ENCODE data around the gene CMC2. TPM values are rescaled to one million over a fixed set of nuclear protein-coding genes. Genes with fewer than 3 reads are reported as not detected.

CMC2 gene
- total and polyA plus RNA-seq, 9 of the 15 experiments (the other 6 are each of a cell fraction or from before 2014, with no cell fraction given) = 122 to 501 (median 172) TPM

DNA sequence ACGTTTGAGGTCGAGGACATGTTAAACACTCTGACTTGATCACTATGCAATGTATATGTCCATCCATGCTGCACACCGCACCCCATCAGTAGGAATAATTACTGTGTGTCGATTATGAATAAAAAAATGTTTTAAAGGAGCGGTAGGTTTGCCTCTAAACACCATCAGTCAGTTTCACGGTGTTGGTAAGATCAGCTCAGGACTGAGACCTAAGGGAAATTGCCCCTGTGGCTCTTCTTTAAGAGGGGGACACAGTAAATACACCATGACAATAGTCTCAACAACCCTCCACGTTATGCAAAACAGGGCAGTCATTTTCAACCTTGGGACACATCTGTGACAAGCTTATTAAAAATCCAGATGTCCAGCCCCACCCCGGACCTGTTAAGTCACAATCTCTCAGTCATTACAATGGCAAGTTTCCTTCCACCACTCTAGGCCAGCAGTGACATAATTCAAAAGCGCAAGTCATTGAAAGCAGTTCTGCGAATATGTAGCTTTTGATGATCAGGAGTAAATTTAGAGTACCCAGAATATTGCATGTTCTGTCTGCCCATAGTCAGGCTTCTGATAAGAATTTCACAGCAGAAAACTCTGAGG lies 30.2 kb upstream of the CMC2 start (continued):
- TF ChIP-seq KDM4B (IDR thresholded peaks at IDR 0.05; ENCODE audit: borderline replicate concordance in 2 of 2, low read depth in 1 of 2) = no peak
- no peak for TF ChIP-seq ZNF239 (CRISPR knock-in tag; IDR thresholded peaks at IDR 0.05)
- TF ChIP-seq HDGF (IDR thresholded peaks at IDR 0.05) = no peak
- no peak for TF ChIP-seq EP400 (IDR thresholded peaks at IDR 0.05)
- TF ChIP-seq NEUROD1 (IDR thresholded peaks at IDR 0.05; ENCODE audit: borderline replicate concordance, low read depth, low read length, partially characterized antibody) = no peak
- no peak for TF ChIP-seq ZNF134 (CRISPR knock-in tag; conservative IDR thresholded peaks at IDR 0.05)
- TF ChIP-seq BRF1 (IDR thresholded peaks at IDR 0.05; ENCODE audit: borderline replicate concordance, extremely low read depth, insufficient read length) = no peak
- TF ChIP-seq TBP (optimal IDR thresholded peaks at IDR 0.05; ENCODE audit: low read depth, low read length) = no peak
- no peak for TF ChIP-seq ZNF707 (CRISPR knock-in tag; conservative IDR thresholded peaks at IDR 0.05)
- no peak for TF ChIP-seq ZFP36 (IDR thresholded peaks at IDR 0.05; ENCODE audit: low read depth, low read length, partially characterized antibody)
- TF ChIP-seq, protein P1, sequence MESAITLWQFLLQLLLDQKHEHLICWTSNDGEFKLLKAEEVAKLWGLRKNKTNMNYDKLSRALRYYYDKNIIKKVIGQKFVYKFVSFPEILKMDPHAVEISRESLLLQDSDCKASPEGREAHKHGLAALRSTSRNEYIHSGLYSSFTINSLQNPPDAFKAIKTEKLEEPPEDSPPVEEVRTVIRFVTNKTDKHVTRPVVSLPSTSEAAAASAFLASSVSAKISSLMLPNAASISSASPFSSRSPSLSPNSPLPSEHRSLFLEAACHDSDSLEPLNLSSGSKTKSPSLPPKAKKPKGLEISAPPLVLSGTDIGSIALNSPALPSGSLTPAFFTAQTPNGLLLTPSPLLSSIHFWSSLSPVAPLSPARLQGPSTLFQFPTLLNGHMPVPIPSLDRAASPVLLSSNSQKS (CRISPR knock-in tag; IDR thresholded peaks at IDR 0.05) = no peak
- no peak for TF ChIP-seq CSDE1 (IDR thresholded peaks at IDR 0.05)
- TF ChIP-seq KLF16 (IDR thresholded peaks at IDR 0.05) = no peak
- TF ChIP-seq, protein P2, sequence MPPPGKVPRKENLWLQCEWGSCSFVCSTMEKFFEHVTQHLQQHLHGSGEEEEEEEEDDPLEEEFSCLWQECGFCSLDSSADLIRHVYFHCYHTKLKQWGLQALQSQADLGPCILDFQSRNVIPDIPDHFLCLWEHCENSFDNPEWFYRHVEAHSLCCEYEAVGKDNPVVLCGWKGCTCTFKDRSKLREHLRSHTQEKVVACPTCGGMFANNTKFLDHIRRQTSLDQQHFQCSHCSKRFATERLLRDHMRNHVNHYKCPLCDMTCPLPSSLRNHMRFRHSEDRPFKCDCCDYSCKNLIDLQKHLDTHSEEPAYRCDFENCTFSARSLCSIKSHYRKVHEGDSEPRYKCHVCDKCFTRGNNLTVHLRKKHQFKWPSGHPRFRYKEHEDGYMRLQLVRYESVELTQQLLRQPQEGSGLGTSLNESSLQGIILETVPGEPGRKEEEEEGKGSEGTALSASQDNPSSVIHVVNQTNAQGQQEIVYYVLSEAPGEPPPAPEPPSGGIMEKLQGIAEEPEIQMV (tag; conservative IDR thresholded peaks at IDR 0.05; ENCODE audit: low read depth) = no peak
- TF ChIP-seq, protein P3, sequence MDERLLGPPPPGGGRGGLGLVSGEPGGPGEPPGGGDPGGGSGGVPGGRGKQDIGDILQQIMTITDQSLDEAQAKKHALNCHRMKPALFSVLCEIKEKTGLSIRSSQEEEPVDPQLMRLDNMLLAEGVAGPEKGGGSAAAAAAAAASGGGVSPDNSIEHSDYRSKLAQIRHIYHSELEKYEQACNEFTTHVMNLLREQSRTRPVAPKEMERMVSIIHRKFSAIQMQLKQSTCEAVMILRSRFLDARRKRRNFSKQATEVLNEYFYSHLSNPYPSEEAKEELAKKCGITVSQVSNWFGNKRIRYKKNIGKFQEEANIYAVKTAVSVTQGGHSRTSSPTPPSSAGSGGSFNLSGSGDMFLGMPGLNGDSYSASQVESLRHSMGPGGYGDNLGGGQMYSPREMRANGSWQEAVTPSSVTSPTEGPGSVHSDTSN (CRISPR knock-in tag; IDR thresholded peaks at IDR 0.05; ENCODE audit: low read depth) = no peak
- TF ChIP-seq, protein P3 (tag; conservative IDR thresholded peaks at IDR 0.05; ENCODE audit: low read depth) = no peak
- TF ChIP-seq, protein P4, sequence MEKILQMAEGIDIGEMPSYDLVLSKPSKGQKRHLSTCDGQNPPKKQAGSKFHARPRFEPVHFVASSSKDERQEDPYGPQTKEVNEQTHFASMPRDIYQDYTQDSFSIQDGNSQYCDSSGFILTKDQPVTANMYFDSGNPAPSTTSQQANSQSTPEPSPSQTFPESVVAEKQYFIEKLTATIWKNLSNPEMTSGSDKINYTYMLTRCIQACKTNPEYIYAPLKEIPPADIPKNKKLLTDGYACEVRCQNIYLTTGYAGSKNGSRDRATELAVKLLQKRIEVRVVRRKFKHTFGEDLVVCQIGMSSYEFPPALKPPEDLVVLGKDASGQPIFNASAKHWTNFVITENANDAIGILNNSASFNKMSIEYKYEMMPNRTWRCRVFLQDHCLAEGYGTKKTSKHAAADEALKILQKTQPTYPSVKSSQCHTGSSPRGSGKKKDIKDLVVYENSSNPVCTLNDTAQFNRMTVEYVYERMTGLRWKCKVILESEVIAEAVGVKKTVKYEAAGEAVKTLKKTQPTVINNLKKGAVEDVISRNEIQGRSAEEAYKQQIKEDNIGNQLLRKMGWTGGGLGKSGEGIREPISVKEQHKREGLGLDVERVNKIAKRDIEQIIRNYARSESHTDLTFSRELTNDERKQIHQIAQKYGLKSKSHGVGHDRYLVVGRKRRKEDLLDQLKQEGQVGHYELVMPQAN (IDR thresholded peaks at IDR 0.05; ENCODE audit: borderline replicate concordance) = no peak
- no peak; the same call in 1 of the 2 replicates for TF ChIP-seq ZNF12 (CRISPR knock-in tag; IDR thresholded peaks at IDR 0.05)
- TF ChIP-seq GTF2A2 (tag; IDR thresholded peaks at IDR 0.05) = no peak
- no peak for TF ChIP-seq ZNF133 (CRISPR knock-in tag; IDR thresholded peaks at IDR 0.05)
- TF ChIP-seq FOXA3 (CRISPR knock-in tag; conservative IDR thresholded peaks at IDR 0.05 in 1 of 2, IDR thresholded peaks at IDR 0.05 in 1 of 2) = no peak
- TF ChIP-seq MEF2A (IDR thresholded peaks at IDR 0.05; ENCODE audit: control insufficient read depth, low read depth, low read length) = no peak
- no peak for TF ChIP-seq GABPB1 (CRISPR knock-in tag; IDR thresholded peaks at IDR 0.05)
